ENCODE data around the gene TPRN. TPM values are rescaled to one million over a fixed set of nuclear protein-coding genes. Genes with fewer than 3 reads are reported as not detected.

The TPRN gene
- total and polyA plus RNA-seq, 9 of the 15 experiments (the other 6 are each of a cell fraction or from before 2014, with no cell fraction given) = 0.31 to 31.9 (median 4.4) TPM

GRCh38 chr9:137228968-137229896 lies 28.7 kb upstream of the TPRN start:
- no peaks in the 10 kb centered on the region for H3K27me3 ChIP-seq (ENCODE audit: control insufficient read depth in 2 of 2, insufficient read depth in 2 of 2, low read length in 2 of 2)
- in situ Hi-C loops (cut with MboI) = loop anchor here (5.0 to 25.0 kb wide), 3 partner anchors 42 to 442 kb away; partner anchors contain the start of genes ANAPC2, CCDC183, SSNA1 and TMEM141
- FAIRE-seq (no peak), DNase-seq (ENCODE audit: extremely low read depth in 1 of 4, low spot score in 3 of 4) (no peak), ATAC-seq (no peak)
- H3K4me1 ChIP-seq (replicated peaks in 1 of 2; ENCODE audit: control insufficient read depth in 2 of 2, insufficient read depth in 2 of 2, low read length in 2 of 2) = peaks cover 13 to 99% of the 10 kb centered on the region in 2 experiments
- BruUV-seq (replicated peaks) = no TSS peak
- H2AFZ ChIP-seq (ENCODE audit: low read depth, low read length) = no peak overlapping the region
- no peaks in the 10 kb centered on the region for H3K79me2 ChIP-seq (ENCODE audit: control insufficient read depth, insufficient read depth, low read length)
- POLR2A ChIA-PET = interaction anchor here (0.5 to 1.6 kb wide), 4 partner anchors 12 to 355 kb away, joined by 3 to 9 read pairs (median 3); partner anchors contain the start of gene TUBB4B
- no peak overlapping the region for H3K4me2 ChIP-seq (ENCODE audit: insufficient read depth, low read length)
- H4K20me1 ChIP-seq (replicated peaks; ENCODE audit: control insufficient read depth, insufficient read depth, low read length) = no peaks in the 10 kb centered on the region
- intact Hi-C loops (cut with micrococcal nuclease) = no loop called here
- no peaks in the 10 kb centered on the region for H3K36me3 ChIP-seq (ENCODE audit: control insufficient read depth, insufficient read depth, low read length)
- CTCF ChIA-PET (ENCODE audit: low intra/inter-chr PET ratio) = interaction anchor here (0.7 to 2.6 kb wide), 3 partner anchors 40 to 181 kb away, joined by 3 to 19 read pairs (median 4); partner anchors contain the start of genes ANAPC2 and SSNA1
- H3K9me1 ChIP-seq (ENCODE audit: control insufficient read depth, insufficient read depth, low read length) = no peaks in the 10 kb centered on the region
- H3K4me3 ChIP-seq = no peak overlapping the region
- no peak overlapping the region for H3K27ac ChIP-seq (ENCODE audit: extremely low read depth, low read depth, low read length)
- 55% methylated on average over 21 of the region's 27 CpGs for WGBS (ENCODE audit: insufficient coverage, low coverage, missing lambda C conversion rate)
- peak overlapping the region in 1 of 2 experiments; percentile 74; a peak in 2 of 4 replicates for H3K9ac ChIP-seq (ENCODE audit: insufficient read depth in 1 of 2, low read depth in 2 of 2, low read length in 2 of 2)
- no peaks in the 10 kb centered on the region for H3K9me3 ChIP-seq (replicated peaks; ENCODE audit: control insufficient read depth, insufficient read depth, low read depth, low read length)
- TF ChIP-seq RBM25 (IDR thresholded peaks at IDR 0.05; ENCODE audit: low read depth, low read length, severe bottlenecking) = no peak
- no peak for TF ChIP-seq ZNF512 (tag; IDR thresholded peaks at IDR 0.05)
- no peak for TF ChIP-seq CEBPB (tag; IDR thresholded peaks at IDR 0.05)
- TF ChIP-seq FOSL1 (tag; conservative IDR thresholded peaks at IDR 0.05) = no peak
- TF ChIP-seq RNF219 (CRISPR knock-in tag; IDR thresholded peaks at IDR 0.05) = no peak
- no peak for TF ChIP-seq ZNF239 (CRISPR knock-in tag; IDR thresholded peaks at IDR 0.05)
- TF ChIP-seq EHMT2 (IDR thresholded peaks at IDR 0.05) = no peak
- TF ChIP-seq SRSF3 (IDR thresholded peaks at IDR 0.05; ENCODE audit: insufficient read depth, low read length) = no peak
- TF ChIP-seq ZNF354B (CRISPR knock-in tag; IDR thresholded peaks at IDR 0.05) = no peak
- no peak for TF ChIP-seq KHSRP (IDR thresholded peaks at IDR 0.05)
- TF ChIP-seq TCF3 (CRISPR knock-in tag; IDR thresholded peaks at IDR 0.05) = no peak
- no peak for TF ChIP-seq ZBTB9 (CRISPR knock-in tag; IDR thresholded peaks at IDR 0.05)
- TF ChIP-seq MTA1 (IDR thresholded peaks at IDR 0.05; ENCODE audit: borderline replicate concordance) = no peak
- no peak for TF ChIP-seq SRSF7 (optimal IDR thresholded peaks at IDR 0.05; ENCODE audit: low read depth, low read length)
- TF ChIP-seq NFATC3 (IDR thresholded peaks at IDR 0.05) = no peak
- no peak for TF ChIP-seq KLF16 (IDR thresholded peaks at IDR 0.05)
